ENCODE results near the gene ADGRG6.

The ADGRG6 gene

GRCh38 chr6:142361779-142362750 lies 60.3 kb downstream of the ADGRG6 start:
- in situ Hi-C loops (cut with HindIII; ENCODE audit: low pct_unique_long_range_greater_than_20kb, low sequenced_read_pairs): no loop called here
- DNase-seq (ENCODE audit: low read depth in 1 of 2, low spot score in 1 of 2): peak in 1 of 2 experiments; percentile 53
- TF ChIP-seq JUND (IDR thresholded peaks at IDR 0.05; ENCODE audit: low read depth): no peak

GRCh38 chr6:142367061-142367460 lies 65.3 kb downstream of the ADGRG6 start:
- TF ChIP-seq JUND (IDR thresholded peaks at IDR 0.05; ENCODE audit: low read depth): no peak
- in situ Hi-C loops (cut with HindIII; ENCODE audit: low pct_unique_long_range_greater_than_20kb, low sequenced_read_pairs): no loop called here
- DNase-seq (ENCODE audit: low read depth in 1 of 2, low spot score in 1 of 2): no peak

- in situ Hi-C loops (cut with HindIII; ENCODE audit: low pct_unique_long_range_greater_than_20kb, low sequenced_read_pairs): no loop called here
- no peak for TF ChIP-seq JUND (IDR thresholded peaks at IDR 0.05; ENCODE audit: low read depth)
- no peak for DNase-seq (ENCODE audit: low read depth in 1 of 2, low spot score in 1 of 2)
Observed at GRCh38 chr6:142367501-142368018, 65.8 kb downstream of the ADGRG6 start.

GRCh38 chr6:142369266-142369665 lies 67.5 kb downstream of the ADGRG6 start:
- no peak for DNase-seq (ENCODE audit: low read depth in 1 of 2, low spot score in 1 of 2)
- in situ Hi-C loops (cut with HindIII; ENCODE audit: low pct_unique_long_range_greater_than_20kb, low sequenced_read_pairs): no loop called here
- TF ChIP-seq JUND (IDR thresholded peaks at IDR 0.05; ENCODE audit: low read depth): no peak

- no peak for TF ChIP-seq JUND (IDR thresholded peaks at IDR 0.05; ENCODE audit: low read depth)
- peak in 1 of 2 experiments; percentile 35 for DNase-seq (ENCODE audit: low read depth in 1 of 2, low spot score in 1 of 2)
- in situ Hi-C loops (cut with HindIII; ENCODE audit: low pct_unique_long_range_greater_than_20kb, low sequenced_read_pairs): no loop called here
Observed at GRCh38 chr6:142372348-142372747, 70.5 kb downstream of the ADGRG6 start.

GRCh38 chr6:142373268-142374090 lies 71.7 kb downstream of the ADGRG6 start:
- TF ChIP-seq JUND (IDR thresholded peaks at IDR 0.05; ENCODE audit: low read depth): no peak
- no peak for DNase-seq (ENCODE audit: low read depth in 1 of 2, low spot score in 1 of 2)
- in situ Hi-C loops (cut with HindIII; ENCODE audit: low pct_unique_long_range_greater_than_20kb, low sequenced_read_pairs): no loop called here

GRCh38 chr6:142374091-142374770 lies 72.4 kb downstream of the ADGRG6 start:
- no peak for DNase-seq (ENCODE audit: low read depth in 1 of 2, low spot score in 1 of 2)
- no peak for TF ChIP-seq JUND (IDR thresholded peaks at IDR 0.05; ENCODE audit: low read depth)

GRCh38 chr6:142374965-142375733 lies 73.3 kb downstream of the ADGRG6 start:
- TF ChIP-seq JUND (IDR thresholded peaks at IDR 0.05; ENCODE audit: low read depth): no peak
- DNase-seq (ENCODE audit: low read depth in 1 of 2, low spot score in 1 of 2): no peak
- in situ Hi-C loops (cut with HindIII; ENCODE audit: low pct_unique_long_range_greater_than_20kb, low sequenced_read_pairs): no loop called here

More at GRCh38 chr6:142374091-142374770, 72.4 kb downstream of the ADGRG6 start:
- in situ Hi-C loops (cut with HindIII; ENCODE audit: low pct_unique_long_range_greater_than_20kb, low sequenced_read_pairs): no loop called here

- TF ChIP-seq JUND (IDR thresholded peaks at IDR 0.05; ENCODE audit: low read depth): no peak
- no peak for DNase-seq (ENCODE audit: low read depth in 1 of 2, low spot score in 1 of 2)
- in situ Hi-C loops (cut with HindIII; ENCODE audit: low pct_unique_long_range_greater_than_20kb, low sequenced_read_pairs): no loop called here
Observed at GRCh38 chr6:142376115-142376514, 74.3 kb downstream of the ADGRG6 start.

GRCh38 chr6:142376800-142377496 lies 75.1 kb downstream of the ADGRG6 start:
- DNase-seq (ENCODE audit: low read depth in 1 of 2, low spot score in 1 of 2): peak in 1 of 2 experiments; percentile 43
- no peak for TF ChIP-seq JUND (IDR thresholded peaks at IDR 0.05; ENCODE audit: low read depth)
- in situ Hi-C loops (cut with HindIII; ENCODE audit: low pct_unique_long_range_greater_than_20kb, low sequenced_read_pairs): no loop called here

GRCh38 chr6:142377497-142377848 lies 75.7 kb downstream of the ADGRG6 start:
- no peak for TF ChIP-seq JUND (IDR thresholded peaks at IDR 0.05; ENCODE audit: low read depth)
- in situ Hi-C loops (cut with HindIII; ENCODE audit: low pct_unique_long_range_greater_than_20kb, low sequenced_read_pairs): no loop called here
- no peak for DNase-seq (ENCODE audit: low read depth in 1 of 2, low spot score in 1 of 2)
